Sigmoid colon (tissue), 4 donors: ENCODE results near the gene FCHO2.

ENCODE experiments used
- POLR2A ChIP-seq, 2 donors: fragments of 450-650 bp; IDR thresholded peaks; one replicate each; pipeline ENCODE4 v1.6.1; 2016; ENCODE audit warnings: antibody characterized with exemption in 2 of 2, mild to moderate bottlenecking in 2 of 2, moderate library complexity in 2 of 2
- POLR2AphosphoS5 ChIP-seq, 4 donors: sonication (generic); formaldehyde crosslinking; IDR thresholded peaks; one replicate each; pipeline ENCODE4 v1.6.1; 2017; ENCODE audit warnings: antibody characterized with exemption in 4 of 4
- TF ChIP-seq, protein P1 (sequence below), 4 experiments: fragments of 450-650 bp in 3 of 4; fragments of 200-600 bp in 1 of 4; IDR thresholded peaks; one replicate each; pipeline ENCODE4 v1.5.1; 2016 to 2019; ENCODE audit warnings: antibody characterized with exemption in 4 of 4, mild to moderate bottlenecking in 3 of 4, moderate library complexity in 2 of 4

DNA sequence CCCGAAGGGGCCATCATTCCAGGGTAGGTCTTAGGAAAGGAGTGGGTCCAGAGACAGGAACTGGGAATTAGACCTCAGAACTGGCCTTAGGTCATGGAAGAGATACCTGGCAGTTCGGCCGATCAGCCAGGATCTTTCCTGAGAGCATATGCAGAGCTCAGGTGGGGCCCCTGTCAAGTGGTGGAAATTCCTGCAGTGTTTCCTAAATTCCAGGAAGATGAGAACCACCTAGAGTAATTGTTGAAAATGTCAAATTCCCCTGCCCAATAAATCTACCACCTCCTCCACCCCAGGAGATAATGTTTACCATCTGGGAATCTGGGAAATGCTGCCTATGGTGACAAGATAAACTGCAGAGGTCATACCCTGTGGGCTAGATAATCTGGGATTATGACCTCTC lies 179.2 kb downstream of the FCHO2 start:
- TF ChIP-seq, protein P1, sequence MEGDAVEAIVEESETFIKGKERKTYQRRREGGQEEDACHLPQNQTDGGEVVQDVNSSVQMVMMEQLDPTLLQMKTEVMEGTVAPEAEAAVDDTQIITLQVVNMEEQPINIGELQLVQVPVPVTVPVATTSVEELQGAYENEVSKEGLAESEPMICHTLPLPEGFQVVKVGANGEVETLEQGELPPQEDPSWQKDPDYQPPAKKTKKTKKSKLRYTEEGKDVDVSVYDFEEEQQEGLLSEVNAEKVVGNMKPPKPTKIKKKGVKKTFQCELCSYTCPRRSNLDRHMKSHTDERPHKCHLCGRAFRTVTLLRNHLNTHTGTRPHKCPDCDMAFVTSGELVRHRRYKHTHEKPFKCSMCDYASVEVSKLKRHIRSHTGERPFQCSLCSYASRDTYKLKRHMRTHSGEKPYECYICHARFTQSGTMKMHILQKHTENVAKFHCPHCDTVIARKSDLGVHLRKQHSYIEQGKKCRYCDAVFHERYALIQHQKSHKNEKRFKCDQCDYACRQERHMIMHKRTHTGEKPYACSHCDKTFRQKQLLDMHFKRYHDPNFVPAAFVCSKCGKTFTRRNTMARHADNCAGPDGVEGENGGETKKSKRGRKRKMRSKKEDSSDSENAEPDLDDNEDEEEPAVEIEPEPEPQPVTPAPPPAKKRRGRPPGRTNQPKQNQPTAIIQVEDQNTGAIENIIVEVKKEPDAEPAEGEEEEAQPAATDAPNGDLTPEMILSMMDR (IDR thresholded peaks at IDR 0.05): no peak
- TF ChIP-seq POLR2A (IDR thresholded peaks at IDR 0.05) (no peak), POLR2AphosphoS5 (IDR thresholded peaks at IDR 0.05) (no peak)
